ENCODE results near the gene SMIM43. TPM values are rescaled to one million over a fixed set of nuclear protein-coding genes. Genes with fewer than 3 reads are reported as not detected.

Gene SMIM43
- polyA plus RNA-seq, 1 of the 3 experiments (the other 2 are of a cell fraction): 37.2 TPM

- ChIA-PET CTCF (interaction anchor here (0.6 kb wide), 1 partner anchor 53 kb away, joined by 3 read pairs; no protein-coding TSS in a partner anchor), POLR2A (no interaction called here)
- DNase-seq: no peak
- Histone ChIP-seq H3K4me2 (no peak overlapping the region), H2AFZ (ENCODE audit: low read depth) (no peak overlapping the region), H3K27ac (ENCODE audit: low read depth in 2 of 2, low read length in 1 of 2) (no peak overlapping the region), H3K9me3 (no peaks in the 10 kb centered on the region), H3K9ac (no peak overlapping the region), H3K4me3 (ENCODE audit: low read depth in 2 of 2, low read length in 1 of 2) (no peak overlapping the region), H3F3A (replicated peaks; ENCODE audit: insufficient read depth) (peaks cover 26% of the 10 kb centered on the region), H3K27me3 (ENCODE audit: insufficient read depth) (no peaks in the 10 kb centered on the region), H3K9me2 (no peaks in the 10 kb centered on the region), H4K20me1 (ENCODE audit: insufficient read depth) (no peaks in the 10 kb centered on the region), H3K79me2 (ENCODE audit: insufficient read depth) (peaks cover 67% of the 10 kb centered on the region), H3K4me1 (ENCODE audit: control insufficient read depth in 1 of 2, insufficient read depth in 2 of 2, low read depth in 1 of 2, low read length in 1 of 2) (peaks cover 0 to 4% of the 10 kb centered on the region in 2 experiments; a peak in 2 of 4 replicates), H3K36me3 (replicated peaks in 1 of 2; ENCODE audit: control insufficient read depth in 1 of 2, insufficient read depth in 2 of 2, low read length in 1 of 2) (peaks cover 53 to 89% of the 10 kb centered on the region in 2 experiments)
- TF ChIP-seq ELF1 (IDR thresholded peaks at IDR 0.05): no peak
- TF ChIP-seq YY1 (IDR thresholded peaks at IDR 0.05; ENCODE audit: low read depth): no peak
- TF ChIP-seq TEAD4 (IDR thresholded peaks at IDR 0.05; ENCODE audit: borderline replicate concordance, insufficient read depth): no peak
- WGBS (ENCODE audit: low lambda C conversion rate): 90% methylated on average over 4 of the region's 4 CpGs
Measured at GRCh38 chr4:121806411-121806810, 41.4 kb upstream of the SMIM43 start.

GRCh38 chr4:121801715-121802075, 36.7 kb upstream of the SMIM43 start:
- Histone ChIP-seq H3K4me2 (peak overlapping the region; percentile 88), H3K9me3 (no peaks in the 10 kb centered on the region), H2AFZ (ENCODE audit: low read depth) (peak overlapping the region; percentile 91), H3K9ac (peak overlapping the region; percentile 91), H3K4me3 (ENCODE audit: low read depth in 2 of 2, low read length in 1 of 2) (peak overlapping the region; percentile 88 to 94), H3K79me2 (ENCODE audit: insufficient read depth) (peaks cover 53% of the 10 kb centered on the region), H3K36me3 (replicated peaks in 1 of 2; ENCODE audit: control insufficient read depth in 1 of 2, insufficient read depth in 2 of 2, low read length in 1 of 2) (peaks cover 29 to 48% of the 10 kb centered on the region in 2 experiments), H3K4me1 (ENCODE audit: control insufficient read depth in 1 of 2, insufficient read depth in 2 of 2, low read depth in 1 of 2, low read length in 1 of 2) (peaks cover 5 to 7% of the 10 kb centered on the region in 2 experiments; a peak in 3 of 4 replicates), H3K9me2 (no peaks in the 10 kb centered on the region), H3F3A (replicated peaks; ENCODE audit: insufficient read depth) (peaks cover 6% of the 10 kb centered on the region), H3K27ac (ENCODE audit: low read depth in 2 of 2, low read length in 1 of 2) (peak overlapping the region; percentile 75 to 90; a peak in 3 of 4 replicates), H4K20me1 (ENCODE audit: insufficient read depth) (no peaks in the 10 kb centered on the region), H3K27me3 (ENCODE audit: insufficient read depth) (no peaks in the 10 kb centered on the region)
- no peak for TF ChIP-seq RCOR1 (IDR thresholded peaks at IDR 0.05; ENCODE audit: low read length)
- TF ChIP-seq JUND (IDR thresholded peaks at IDR 0.05): no peak
- no peak for TF ChIP-seq GATA2 (CRISPR knock-in tag; IDR thresholded peaks at IDR 0.05)
- WGBS (ENCODE audit: low lambda C conversion rate): 4% methylated on average over 4 of the region's 4 CpGs
- DNase-seq: no peak
- ChIA-PET CTCF (interaction anchor here (0.9 kb wide), 1 partner anchor 10 kb away, joined by 4 read pairs; no protein-coding TSS in a partner anchor), POLR2A (interaction anchor here (0.8 to 1.8 kb wide), 5 partner anchors 17 to 105 kb away, joined by 3 to 9 read pairs (median 4); partner anchors contain the start of genes ANXA5, BBS7 and CCNA2)

- no peaks in the 10 kb centered on the region for H3K9me2 ChIP-seq
- H3K4me2 ChIP-seq: peak within 1 kb of the TSS; percentile 88
- no peaks in the 10 kb centered on the region for H4K20me1 ChIP-seq (ENCODE audit: insufficient read depth)
- peaks cover 7% of the 10 kb centered on the region in 2 experiments; a peak in 3 of 4 replicates for H3K4me1 ChIP-seq (ENCODE audit: control insufficient read depth in 1 of 2, insufficient read depth in 2 of 2, low read depth in 1 of 2, low read length in 1 of 2)
- peak within 1 kb of the TSS; percentile 90 to 95 for H3K27ac ChIP-seq (ENCODE audit: low read depth in 2 of 2, low read length in 1 of 2)
- peak; percentile 83 for DNase-seq
- peak within 1 kb of the TSS; percentile 88 to 94 for H3K4me3 ChIP-seq (ENCODE audit: low read depth in 2 of 2, low read length in 1 of 2)
- ChIA-PET POLR2A (interaction anchor here (0.6 to 1.8 kb wide), 6 partner anchors 18 to 104 kb away, joined by 3 to 9 read pairs (median 4); partner anchors contain the start of genes ANXA5, BBS7 and CCNA2), CTCF (interaction anchor here (0.9 kb wide), 1 partner anchor 10 kb away, joined by 4 read pairs; no protein-coding TSS in a partner anchor)
- under 1% methylated on average over 39 of the region's 48 CpGs for whole genome bisulfite sequencing (ENCODE audit: low lambda C conversion rate)
- H3K36me3 ChIP-seq (replicated peaks in 1 of 2; ENCODE audit: control insufficient read depth in 1 of 2, insufficient read depth in 2 of 2, low read length in 1 of 2): peaks cover 25 to 42% of the 10 kb centered on the region in 2 experiments
- peak within 1 kb of the TSS; percentile 91 for H3K9ac ChIP-seq
- peak within 1 kb of the TSS; percentile 91 for H2AFZ ChIP-seq (ENCODE audit: low read depth)
- peaks cover 6% of the 10 kb centered on the region for H3F3A ChIP-seq (replicated peaks; ENCODE audit: insufficient read depth)
- no peaks in the 10 kb centered on the region for H3K9me3 ChIP-seq
- H3K27me3 ChIP-seq (ENCODE audit: insufficient read depth): no peaks in the 10 kb centered on the region
- H3K79me2 ChIP-seq (ENCODE audit: insufficient read depth): peaks cover 49% of the 10 kb centered on the region
- TF ChIP-seq MAX (IDR thresholded peaks at IDR 0.05; ENCODE audit: low read depth) (peak; percentile 75; the same call in 1 of the 2 replicates), REST (IDR thresholded peaks at IDR 0.05; ENCODE audit: low read depth, low read length) (0 out of 2 replicates have a peak, but pooled peaks have one; percentile 7), ELF1 (IDR thresholded peaks at IDR 0.05) (peak; percentile 91), NFIC (IDR thresholded peaks at IDR 0.05; ENCODE audit: borderline replicate concordance) (peak; percentile 9; the same call in 1 of the 2 replicates), TCF12 (IDR thresholded peaks at IDR 0.05) (0 out of 2 replicates have a peak, but pooled peaks have one; percentile 16), CHD2 (IDR thresholded peaks at IDR 0.05; ENCODE audit: low read length, partially characterized antibody) (peak; percentile 70), MXI1 (IDR thresholded peaks at IDR 0.05; ENCODE audit: low read depth, low read length) (peak; percentile 72), TAF1 (IDR thresholded peaks at IDR 0.05; ENCODE audit: borderline replicate concordance, low read depth, low read length) (peak; percentile 77), SMC3 (IDR thresholded peaks at IDR 0.05; ENCODE audit: low read depth, low read length) (no peak), GABPA (IDR thresholded peaks at IDR 0.05; ENCODE audit: low read depth) (peak; percentile 29; the same call in 1 of the 2 replicates), NRF1 (IDR thresholded peaks at IDR 0.05; ENCODE audit: low read depth, low read length) (peak; percentile 73)
Measured at GRCh38 chr4:121800961-121801714, 36.2 kb upstream of the SMIM43 start, which contains the start of gene EXOSC9. TSS of gene EXOSC9 (plus strand) at chr4:121801323. CDS start at chr4:121801425, 102 bp downstream.

Measured in SK-N-SH (cell line).